Measurements from ENCODE around the gene ATG4C.

ATG4C gene

DNA sequence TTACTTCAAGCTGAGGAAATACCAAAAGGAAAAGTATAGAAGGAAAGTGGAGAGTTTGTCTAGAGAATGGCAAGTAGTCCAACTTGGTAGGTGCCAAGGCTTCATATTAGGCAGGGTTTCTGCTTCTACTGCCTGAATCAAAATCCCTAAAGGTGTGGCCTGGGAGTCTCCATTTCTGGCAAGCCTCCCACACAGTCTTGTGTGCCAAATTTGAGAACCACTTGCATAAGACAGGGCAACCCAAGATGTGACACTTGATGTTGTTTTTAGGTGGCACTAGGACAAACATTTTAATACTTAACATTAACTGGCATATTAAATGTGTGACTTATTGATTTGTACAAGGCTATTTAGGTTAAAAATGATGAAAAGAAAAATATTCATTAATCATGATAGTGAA, 60.1 kb downstream of the ATG4C start:
- DNase-seq: no peak

DNA sequence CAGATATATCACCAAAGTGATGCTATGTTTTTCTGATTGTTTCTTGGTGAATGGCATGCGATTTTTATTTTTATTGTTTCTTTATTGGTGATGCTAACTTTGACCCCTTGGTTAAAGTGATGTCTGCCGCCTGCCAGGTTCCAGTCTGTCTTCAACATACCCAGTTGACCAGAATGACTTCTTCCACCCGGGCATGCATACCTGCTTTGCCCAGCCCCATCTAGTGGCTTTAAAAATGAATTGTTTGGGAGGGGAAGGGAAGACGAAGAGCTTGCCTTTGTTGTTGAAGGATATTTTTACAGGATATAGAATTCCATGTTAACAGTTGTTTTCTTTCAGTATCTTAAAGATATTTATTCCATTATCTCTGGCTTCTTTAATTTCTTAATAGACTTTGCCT, 65.1 kb downstream of the ATG4C start:
- no peak for DNase-seq

DNA sequence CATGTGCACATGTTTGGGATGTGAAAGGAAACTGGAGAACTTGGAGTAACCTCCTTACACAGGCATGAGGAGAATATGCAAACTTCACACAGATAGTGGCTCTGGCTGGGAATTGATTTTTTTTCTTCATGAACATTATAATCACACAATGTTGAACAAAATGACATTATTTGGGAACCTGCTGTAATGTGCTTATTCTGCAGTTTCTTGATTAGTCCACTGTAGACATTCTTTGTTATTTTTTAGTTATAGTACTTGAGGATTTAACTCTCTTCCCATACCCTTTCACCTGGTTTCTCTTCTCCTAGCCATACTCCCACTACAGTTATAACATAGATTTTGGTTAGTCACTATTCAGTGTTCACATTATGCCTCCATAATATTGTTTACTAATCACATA, 68.3 kb downstream of the ATG4C start:
- no peak for DNase-seq

DNA sequence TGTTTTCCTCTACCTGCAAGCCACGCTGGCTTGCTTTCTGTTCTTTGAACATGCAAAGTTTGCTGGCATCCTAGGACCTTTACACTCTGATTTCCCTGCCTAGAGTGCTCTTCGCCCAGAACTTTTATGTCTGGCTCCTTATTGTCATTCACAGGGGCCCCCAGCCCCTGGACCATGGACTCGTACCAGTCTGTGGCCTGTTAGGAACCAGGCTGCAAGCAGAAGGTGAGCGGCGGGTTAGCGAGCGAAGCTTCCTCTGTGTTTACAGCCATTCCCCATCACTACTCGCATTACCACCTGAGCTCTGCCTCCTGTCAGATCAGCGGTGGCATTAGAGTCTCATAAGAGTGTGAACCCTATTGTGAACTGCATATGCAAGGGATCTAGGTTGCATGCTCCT, 73.0 kb downstream of the ATG4C start:
- DNase-seq: no peak

DNA sequence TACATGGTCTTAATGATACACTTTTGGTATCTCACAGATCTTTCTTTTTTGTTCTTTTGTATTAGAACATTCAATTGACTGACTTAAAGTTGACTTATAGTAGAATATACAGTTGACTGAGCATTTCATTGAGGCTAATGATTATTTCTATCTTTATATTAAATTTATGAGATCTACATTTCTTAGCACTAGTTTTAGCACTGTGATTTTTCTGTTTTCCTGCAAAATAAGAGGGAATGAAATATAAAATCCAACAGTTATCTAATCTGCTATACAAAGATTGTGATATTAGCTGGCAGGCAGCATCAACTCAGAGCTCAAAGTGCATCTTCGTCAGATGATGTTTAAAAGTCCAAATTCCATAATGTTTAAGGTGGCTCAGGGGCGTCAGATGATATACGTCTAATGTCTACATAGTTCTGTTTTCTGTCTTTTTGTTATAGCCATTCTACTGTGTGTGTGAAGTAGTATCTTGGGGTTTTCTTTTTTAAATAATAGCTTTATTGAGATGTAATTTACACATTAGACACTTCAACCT, 85.4 kb downstream of the ATG4C start:
- no peak for DNase-seq

DNA sequence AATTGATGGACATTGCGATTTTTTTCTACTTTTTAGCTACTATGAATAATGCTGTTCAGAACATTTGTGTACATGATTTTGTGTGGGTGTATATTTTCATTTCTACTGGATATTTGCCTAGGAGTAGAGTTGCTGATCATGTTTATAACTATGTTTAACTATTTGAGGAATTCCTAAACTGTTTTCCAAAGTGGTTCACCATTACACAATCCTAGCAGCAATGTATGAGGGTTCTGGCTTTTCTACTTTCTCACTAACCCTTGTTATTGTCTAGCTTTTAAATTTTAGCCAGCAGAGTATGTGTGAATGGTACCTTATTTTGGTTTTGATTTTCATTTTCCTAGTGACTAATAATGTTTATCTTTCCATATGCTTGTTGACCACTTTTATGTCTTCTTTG, 86.2 kb downstream of the ATG4C start:
- no peak for DNase-seq

DNA sequence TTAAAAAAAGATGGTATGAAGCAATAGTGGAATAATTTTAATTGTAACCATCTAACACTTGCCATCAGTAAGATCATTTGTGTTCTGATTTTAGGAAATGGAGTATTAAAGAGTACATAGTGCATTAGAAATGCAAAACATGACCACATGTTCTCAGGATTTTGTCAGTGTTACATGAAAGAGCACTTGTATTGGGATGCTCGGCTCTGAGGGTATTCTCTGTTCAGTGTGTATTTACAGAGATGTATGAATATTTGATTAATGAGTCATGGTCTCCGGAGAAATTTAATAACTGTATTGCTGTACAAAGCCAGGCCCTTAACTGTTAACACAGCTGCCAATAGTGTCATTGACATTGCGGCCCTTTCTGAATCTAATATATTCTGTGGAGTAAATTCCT, 91.7 kb downstream of the ATG4C start:
- no peak for DNase-seq

DNA sequence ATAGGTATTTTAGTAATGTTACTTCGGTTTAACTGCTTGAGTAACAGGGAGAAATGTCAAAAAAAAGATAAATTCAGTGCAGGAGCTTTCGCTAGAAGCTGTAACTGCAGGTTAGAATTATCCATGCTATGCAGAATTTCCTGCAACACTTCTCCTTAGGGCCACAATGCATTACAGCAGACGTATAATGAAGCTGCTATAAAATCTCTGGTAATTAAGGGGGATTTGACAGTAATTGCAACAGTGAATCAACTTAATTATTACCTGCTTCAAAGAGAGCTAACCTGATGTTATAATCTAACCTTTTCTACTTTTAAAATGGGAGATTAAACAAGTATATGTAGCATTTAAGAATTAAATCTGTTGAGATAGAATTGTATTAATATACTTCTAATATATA, 92.6 kb downstream of the ATG4C start:
- no peak for DNase-seq

DNA sequence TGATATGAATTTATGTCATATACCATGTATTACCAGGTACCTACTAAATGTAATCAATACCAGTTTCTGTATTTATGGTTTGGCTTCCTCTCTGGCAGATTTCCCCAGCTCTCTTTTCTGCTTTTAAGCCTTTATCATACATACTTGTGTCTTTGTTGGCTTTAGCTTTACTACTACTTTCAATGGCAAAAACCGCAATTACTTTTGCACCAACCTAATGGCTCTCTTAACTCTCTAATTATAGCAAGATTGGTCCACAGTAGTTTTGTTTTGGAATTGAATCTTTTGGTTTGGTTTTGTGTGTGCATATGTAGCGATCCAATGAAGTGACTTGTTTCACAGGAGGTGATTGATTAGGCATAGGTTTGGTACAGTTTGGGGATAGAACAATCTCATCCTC, 93.6 kb downstream of the ATG4C start:
- DNase-seq: no peak

DNA sequence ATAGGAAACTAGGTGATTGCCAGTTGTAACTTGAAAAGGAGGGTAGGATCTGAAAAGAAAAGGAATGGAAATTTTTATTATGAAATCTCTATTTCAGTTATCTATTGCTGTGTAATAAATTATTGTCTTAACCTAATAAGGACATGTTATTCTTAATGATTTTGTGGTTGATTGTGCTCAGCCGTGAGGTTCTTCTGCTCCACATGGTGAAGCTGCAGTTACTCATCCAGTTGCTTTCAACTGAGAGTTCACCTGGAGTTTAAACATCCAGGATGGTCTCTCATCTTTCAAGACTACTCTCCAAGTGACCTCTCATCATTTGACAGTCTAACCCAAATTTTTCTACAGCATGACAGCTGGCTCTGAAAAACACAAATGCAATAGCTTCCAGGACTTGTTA, 96.0 kb downstream of the ATG4C start:
- DNase-seq: no peak

DNA sequence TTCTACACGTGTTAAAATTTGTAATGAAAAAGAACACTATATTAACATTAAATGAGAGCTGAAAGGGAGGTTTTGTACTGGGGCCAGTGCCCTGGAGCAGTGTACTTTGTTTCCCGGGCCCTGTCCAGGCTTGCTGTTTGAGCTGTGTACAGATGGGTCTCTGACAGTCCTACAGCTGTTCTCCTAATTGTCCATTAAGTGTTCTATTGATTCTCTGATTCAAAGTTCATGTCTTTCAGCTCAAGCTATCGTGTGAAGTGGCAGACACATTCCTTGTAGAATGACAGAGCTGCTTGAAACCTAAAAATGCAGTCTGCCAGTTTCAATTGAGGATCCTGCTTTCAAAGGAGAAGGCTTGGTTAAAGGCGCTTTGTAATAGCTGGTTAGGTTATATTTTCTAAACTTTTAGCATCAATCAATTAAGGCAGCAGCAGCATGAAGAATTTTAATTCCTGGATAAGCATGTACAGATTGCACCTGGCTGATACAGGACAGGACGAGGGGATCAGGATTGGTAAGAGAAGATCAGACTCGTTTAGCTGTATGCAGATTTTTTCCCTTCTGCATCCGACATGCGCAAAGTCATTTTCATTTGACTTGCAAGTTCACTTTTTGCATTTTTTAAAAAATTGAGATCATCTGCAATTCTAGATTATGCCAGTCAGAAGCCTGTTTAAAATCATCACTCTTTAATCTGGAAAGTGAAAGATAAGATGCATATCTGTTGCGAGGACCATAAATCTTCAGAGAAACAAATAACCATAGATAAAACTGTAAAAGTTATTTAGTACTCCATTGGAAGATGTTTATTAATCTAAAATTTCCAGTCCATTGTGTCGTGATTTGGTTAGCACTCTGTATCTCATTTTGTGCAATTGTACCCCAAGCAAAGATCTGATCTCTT, 98.5 kb downstream of the ATG4C start:
- no peak for DNase-seq

DNA sequence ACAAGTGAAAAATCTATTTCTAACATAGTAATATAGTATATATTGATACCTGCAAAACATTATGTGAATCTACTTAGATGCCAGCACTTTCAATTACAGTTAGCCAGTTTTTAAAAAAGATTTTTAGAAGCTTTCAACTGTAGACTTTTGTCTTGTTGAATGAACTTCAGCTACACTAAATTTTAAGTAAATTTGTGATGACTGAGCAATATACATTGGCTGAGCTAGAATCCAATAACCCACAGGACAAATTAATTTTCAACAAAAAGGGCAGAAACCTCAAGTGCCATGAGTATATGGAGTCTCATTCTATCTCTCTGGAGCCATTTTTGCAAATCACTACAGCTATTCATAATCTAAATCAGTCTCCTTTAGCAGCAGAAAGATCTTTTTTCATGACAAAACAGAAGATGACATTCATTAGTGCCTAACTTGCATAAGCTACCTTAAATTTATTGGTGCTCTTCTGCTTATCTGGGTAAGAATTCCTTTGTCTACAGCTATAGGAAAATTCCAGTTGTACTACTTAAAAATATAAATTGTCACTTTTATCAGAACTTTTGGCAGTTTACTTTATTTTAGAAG, 100.3 kb downstream of the ATG4C start:
- no peak for DNase-seq

DNA sequence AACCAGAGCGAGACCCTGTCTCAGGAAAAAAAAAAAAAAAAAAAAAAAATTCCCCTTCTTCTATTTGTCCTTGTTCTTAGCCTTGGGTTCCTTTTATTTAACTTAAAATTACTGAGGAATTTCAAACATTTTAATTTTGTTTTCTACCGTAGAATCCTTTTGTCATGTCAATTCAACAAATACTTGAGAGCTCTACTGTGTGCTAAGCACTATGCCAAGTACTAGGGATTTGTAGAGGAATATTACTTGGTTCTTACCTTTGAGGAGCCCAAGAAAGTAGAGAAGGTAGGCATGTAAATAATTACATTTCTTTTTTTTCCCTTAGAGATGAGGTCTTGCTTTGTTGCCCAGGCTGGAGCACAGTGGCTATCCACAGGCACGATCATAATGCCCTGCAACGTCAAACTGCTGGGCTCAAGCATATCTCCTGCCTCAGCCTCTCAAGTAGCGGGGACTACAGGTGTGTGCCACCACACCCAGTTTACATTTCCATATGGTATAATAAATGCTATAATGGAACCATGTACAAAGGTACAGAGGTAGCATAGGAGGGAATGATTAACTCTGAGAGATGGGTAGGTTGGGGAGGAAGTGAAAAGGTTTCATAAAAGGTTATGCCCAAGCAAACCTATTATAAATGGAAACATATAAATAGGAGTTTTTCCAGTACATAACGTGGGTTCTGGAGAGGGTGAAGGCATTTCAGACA, 104.0 kb downstream of the ATG4C start:
- no peak for DNase-seq

DNA sequence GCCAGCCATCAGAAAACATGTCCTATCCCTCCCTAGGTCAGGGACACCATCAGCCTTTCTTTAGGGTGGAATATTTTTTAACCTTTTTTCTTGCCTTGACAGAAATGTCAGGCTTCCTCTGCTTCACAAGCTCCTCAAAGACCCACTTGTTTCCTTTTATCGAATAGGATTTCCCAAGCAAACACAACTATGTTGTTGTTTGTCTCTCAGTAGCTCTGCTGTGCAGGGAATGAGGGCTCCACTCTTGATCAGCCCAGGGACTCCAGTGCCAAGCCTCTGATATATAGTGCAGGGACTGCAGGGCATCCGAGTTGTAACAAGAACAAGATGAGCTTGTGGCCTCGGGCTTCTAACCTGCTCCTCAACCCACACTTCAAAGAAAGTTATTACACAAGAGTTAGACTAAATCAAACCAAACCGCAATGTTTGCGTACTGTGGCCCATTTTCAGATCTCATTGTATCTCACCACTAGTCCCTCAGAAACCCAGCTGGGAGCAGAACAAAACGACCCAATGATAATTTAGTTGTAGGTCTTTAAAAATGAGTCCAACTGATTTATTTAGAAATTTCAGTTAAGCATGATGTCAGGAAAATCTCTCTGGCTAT, 108.1 kb downstream of the ATG4C start:
- DNase-seq: no peak

DNA sequence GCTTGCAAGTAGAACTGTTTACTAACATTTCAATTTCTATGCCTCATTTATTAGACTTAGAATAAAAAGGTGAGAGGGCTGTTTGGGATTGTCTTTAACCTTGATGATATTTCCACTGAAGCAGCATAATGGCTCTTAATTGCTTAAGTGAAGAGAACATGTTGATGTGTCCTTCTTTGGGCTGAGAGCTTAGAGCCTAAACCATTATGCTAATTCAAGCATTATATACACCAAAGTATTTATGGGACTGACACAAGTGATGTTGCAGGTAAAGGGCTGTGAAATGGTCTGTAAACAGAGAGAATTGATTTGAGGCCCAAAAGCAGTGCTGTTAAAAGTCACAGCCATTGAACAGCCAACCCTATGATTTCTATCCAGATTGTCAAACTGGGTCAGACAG, 113.9 kb downstream of the ATG4C start:
- no peak for DNase-seq

DNA sequence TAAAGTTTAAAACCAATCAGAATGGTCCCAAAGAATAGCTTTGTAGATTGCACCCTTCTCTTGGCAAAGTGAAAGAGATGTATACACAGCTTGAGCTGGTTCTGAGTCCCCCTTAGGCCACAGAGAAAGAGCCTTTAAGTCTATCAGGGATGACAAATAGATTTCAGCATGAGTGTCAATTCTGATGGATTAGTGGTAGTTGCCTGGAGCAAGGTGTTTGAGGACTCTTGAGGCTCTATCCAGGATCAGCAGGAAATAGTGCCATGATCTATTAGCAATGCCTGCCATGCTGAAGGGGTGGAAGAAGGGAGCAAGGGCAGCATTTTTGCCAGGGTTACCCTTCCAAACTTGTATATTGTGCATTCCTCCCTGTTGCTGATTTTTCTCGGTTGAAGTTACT, 116.6 kb downstream of the ATG4C start:
- no peak for DNase-seq

DNA sequence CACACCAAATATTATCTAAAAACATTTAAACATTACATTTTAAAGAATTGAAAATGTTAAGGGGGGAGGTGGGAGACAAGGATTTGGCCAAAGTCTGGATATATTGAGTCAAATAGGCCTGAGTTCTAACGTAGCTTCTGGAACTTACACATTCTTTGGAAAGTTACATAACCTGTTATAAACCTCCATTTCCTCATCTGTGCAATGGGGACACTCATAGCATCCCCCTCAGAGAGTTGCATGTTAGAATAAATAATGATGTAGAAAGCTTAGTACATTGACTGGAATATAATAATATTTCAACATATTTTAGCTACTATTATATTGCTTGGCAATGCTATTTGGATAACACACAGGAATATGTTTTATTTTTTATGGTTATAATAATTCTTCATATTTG, 117.7 kb downstream of the ATG4C start:
- no peak for DNase-seq

DNA sequence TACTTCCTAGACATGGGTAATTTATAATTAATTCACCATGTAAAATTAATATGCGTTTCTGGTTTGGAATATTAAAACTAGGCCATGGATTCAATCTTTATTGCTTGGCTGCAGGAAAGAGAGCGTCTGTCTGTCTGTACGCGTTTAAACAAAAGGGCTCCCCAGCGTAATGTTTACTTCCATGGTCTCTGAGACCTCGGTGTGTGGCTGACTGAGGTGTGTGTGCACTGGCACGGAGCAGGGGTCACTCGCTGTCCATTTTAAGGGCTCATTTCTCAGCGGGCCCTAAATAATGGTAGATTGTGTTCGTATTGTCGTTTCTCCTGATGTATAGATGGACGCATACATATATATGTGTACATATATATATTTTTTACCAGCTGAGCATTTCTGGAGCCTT, 119.6 kb downstream of the ATG4C start:
- no peak for DNase-seq

DNA sequence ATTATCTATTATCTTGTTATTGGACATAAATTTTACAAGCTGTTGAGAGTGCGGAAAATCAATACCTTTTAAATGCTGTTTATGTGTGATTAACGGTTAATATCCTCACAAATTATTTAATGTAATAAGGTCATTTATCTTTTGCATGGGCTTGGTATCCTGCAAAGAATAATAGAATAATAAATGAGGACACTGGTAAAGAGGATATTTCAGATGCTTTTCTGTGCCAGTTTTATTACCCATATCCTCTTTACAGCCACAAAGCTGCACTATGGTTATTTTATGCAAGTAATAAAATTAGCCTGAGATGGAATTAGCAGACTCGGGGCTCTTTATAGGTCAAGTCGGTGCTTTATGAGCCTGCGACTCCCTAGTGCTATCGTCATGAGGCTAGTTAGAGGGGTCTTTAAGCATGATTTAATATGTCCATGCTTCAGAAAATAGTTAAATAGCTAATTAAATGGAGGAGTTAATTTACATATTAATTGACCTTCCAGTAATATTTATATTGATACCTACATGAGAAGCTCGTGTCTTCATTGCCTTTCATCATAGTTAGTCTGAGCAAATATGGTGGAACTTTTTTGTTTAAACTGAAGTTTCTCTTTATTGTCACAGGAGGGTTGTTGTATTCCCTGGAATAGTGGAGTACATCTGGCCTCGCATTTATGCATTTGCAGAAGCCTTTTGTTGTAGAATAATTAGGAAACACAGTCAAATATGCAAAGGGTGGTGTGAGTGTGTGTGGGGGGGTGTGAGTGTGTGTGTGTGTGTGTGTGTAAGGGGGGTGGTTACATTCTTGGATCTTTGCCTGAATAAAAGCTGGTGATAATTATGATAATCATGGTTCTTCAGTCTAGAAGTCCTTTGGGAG, 120.3 kb downstream of the ATG4C start:
- DNase-seq: no peak

DNA sequence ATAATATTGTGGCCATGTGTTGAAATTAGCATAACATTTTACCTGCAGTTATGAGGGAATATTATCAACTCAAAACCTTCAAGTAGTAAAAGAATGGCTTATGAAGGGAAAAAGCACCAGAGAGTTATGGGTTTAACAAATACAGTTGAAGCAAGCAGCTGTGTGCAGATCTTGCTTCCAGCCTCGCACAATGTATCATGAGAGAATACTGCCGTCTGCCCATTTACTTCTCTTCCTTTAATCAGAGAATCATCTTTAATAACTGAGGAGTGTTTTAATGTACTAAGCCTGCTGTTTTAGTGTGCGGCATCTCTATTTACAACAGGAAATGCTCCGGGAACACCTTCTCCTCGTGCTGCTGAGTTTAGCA, 120.9 kb downstream of the ATG4C start:
- DNase-seq: no peak

DNA sequence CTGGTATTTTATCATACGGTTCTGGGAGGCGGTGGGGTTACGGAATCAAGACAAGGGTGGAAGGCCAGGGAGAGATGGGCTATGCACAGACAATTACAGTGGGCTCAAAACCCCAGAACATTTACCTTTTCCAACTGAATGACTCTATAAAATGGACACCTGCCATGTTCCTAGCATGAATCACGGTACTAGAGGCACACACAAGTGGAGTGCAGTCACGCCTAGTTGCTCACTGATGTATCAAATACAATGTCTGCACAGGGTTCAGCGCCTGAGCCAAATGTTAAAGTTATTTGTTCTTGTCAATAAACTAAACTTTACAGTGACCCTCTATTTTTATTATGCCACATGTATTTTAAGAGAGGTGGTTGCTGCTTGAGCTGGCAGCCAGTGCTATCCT, 121.4 kb downstream of the ATG4C start:
- DNase-seq: no peak

DNA sequence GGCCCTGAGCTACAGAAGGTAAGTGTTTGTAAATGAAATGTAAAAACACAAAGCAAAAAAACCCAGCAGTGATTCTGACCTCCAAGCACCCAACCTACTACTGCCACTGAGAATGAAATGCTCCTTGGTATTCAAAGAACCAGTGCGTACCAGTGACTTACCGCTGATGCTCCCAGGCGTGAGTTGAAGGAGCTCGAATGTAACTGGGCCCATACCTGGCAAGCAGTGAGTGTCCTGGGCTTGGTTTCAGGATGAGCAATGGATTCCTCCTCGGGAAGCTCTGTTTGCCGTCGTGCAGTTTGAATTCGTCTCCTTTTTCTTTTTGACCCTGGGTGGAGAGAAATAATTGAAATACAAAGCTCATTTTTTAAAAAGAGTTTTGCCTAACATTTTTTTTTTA, 121.9 kb downstream of the ATG4C start:
- DNase-seq: no peak
